ENCODE measurements around the gene NUPR1.
"Not testable (repeated sequence)": the region's sequence is repeated elsewhere in the genome, so short reads cannot be mapped to it uniquely, and the experiment has no call there.

Gene NUPR1

DNA sequence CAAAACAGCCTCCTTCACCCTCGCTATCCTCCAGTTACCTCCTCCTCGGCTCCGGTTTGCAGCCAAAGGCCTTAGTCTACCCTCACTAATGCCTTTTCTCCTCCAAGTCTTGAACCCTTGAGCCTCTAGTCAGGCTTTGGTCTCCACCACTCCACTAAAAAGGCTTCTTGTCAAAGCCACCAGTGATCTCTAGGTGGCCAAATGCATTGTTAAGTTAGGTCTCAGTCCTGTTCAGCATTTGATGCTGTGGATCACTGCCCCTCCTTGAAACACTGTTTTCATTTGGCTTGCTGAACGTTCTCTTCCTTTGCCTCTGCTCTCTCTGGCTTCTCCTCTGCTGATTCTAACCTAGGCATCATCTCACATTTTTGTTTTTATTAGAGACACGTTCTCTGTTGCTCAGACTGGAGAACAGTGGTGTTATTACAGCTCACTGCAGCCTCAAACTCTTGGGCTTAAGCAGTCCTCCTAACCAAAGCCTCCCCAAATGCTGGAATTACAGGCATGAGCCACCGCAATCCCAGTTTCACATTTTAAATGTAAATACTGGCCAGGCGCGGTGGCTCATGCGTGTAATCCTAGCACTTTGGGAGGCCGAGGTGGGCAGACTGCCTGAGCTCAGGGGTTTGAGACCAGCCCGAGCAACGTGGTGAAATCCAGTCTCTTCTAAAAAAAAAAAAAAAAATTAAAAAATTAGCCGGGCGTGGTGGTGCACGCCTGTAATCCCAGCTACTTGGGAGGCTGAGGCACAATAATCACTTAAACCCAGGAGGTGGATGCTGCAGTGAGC lies 16.1 kb upstream of the NUPR1 start:
- no peak for DNase-seq

DNA sequence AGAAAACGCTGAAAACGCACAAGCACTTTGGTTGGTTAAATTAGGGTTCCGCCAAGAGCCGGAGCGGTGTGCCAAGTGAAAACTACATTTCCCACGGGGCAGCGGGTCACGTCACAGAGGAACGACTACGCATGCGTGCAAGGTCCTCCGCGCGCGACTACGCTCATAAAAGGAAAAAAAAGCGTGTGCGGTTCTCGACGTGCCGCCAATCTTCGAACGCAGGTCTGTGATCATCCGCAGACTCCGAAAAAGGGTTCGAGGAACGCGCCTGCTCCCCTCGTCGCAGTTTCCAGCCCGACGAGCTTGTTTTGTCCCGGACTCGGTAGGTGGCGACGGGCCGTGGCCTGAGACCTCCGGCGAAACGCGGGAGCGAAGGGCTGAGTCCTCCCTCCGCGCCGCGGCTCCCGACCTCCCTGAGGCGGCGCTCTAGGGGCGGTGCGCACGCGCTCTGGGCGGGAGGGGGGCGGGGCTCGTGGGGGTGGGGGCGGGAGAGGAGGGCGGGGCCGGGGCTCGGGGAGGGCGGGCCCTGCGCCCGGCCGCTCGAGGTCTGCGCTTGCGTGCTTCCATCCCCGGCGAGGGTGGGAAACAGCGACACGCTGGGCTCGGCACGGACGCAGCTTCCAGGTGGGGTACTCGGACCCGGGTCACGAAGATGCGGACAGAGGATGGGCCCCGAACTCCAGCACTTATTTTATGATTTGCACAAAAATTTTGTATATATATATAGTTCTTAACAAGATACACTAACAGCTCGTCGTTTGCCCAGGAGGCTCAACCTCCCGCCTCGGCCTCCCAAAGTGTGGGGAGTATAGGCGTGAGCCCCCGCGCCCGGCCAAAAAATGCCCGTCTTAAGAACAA lies 15.2 kb upstream of the NUPR1 start, which contains the start of gene SGF29:
SGF29 (plus strand) TSS at position 145 of the 858 bp plus-strand sequence. CDS start 27,150 bp downstream, outside the sequence.
- DNase-seq: peak; percentile 92

DNA sequence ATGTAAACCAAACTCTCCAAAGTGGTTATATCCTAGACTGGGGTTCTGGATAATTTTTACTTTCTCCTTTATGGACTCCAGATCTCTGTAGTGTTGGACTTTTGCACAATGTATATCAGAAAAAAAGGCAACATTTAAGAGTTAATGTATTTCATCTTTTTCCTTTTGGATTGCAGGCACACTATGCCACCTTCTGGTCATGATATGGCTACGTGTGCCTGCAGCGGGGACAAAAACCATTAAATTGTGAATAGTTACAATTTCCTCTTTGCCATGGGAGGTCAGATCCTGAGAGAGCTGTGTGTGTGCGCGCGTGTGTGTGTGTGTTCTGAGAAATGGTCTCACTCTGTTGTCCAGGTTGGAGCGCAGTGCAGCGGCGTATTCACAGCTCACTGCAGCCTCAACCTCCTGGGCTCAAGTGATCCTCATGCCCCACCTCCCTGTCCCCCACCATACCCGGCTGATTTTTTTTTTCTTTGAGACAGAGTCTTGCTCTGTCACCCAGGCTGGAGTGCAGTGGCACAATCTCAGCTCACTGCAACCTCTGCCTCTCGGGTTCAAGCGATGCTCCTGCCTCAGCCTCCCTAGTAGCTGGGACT lies 10.6 kb upstream of the NUPR1 start:
- no peak for DNase-seq

DNA sequence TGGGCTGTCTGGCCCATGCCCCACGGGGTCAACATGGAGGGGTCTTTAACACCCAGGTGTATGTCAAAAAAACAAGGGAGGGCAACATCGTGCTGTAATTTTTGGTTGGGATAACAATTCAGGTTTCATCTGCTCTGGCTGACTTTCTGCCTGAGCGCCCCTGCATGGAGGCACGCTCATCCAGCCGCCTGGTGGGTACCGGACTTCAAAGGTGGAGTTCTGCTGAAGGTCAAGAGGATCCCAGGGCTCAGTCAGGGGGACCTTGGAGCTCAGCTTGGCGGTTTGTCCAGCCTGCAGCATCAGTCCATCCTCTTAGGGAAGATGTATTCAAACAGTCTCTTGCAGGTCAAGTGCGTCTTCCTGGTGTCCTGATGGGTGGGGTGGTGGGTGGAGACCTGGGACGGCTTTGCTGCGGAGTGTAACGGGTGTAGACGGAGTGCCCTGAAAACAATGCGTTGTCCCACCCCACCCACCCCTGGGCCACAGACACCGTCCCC lies 9.6 kb upstream of the NUPR1 start:
- DNase-seq: no peak

DNA sequence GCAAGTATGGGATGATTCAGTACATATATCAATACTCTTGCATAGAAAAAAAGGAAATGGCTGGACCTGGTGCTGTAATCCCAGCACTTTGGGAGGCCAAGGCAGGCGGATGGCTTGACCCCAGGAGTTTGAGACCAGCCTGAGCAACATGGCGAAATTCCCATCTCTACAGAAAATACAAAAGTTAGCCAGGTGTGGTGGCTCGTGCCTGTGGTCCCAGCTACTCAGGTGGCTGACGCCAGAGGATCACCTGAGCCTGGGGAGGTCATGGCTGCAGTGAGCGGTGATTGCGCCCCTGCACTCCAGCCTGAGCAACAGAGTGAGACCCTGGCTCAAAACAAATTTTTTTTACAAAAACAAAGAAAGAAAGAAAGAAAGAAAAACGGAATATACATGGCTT lies 7.9 kb upstream of the NUPR1 start:
- no peak for DNase-seq

DNA sequence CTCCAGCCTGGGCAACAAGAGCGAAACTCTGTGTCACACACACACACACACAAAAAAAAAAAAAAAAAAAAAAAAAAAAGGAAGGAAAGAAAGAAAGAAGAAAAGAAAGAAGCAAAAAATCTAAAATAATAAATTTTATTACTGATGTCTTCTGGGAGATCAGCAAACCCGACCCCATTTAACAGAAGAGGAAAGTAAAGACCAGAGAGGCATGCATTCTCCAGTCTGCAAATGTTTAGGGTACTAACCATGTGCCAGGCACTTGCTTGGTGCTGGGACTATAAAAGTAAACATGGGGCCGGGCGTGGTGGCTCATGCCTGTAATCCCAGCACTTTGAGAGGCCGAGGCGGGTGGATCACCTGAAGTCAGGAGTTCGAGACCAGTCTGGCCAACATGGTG lies 7.2 kb upstream of the NUPR1 start:
- not testable (repeated sequence) for DNase-seq

DNA sequence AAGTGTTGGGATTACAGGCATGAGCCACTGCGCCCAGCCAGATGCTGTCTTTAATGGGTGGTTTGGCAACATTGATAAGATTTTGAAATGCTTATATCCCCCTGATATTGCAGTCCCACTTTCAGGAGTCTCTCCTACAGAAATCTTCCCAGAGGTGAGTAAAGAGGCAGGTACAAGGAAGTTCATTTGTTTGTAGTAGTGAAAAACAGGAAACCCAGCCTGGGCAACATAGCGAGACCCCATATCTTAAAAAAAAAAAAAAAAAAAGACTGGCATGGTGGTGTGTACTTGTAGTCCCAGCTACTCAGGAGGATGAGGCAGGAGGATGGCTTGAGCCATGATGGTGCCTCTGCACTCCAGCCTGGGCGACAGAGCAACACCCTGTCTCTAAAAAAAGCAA lies 6.2 kb upstream of the NUPR1 start:
- no peak for DNase-seq

DNA sequence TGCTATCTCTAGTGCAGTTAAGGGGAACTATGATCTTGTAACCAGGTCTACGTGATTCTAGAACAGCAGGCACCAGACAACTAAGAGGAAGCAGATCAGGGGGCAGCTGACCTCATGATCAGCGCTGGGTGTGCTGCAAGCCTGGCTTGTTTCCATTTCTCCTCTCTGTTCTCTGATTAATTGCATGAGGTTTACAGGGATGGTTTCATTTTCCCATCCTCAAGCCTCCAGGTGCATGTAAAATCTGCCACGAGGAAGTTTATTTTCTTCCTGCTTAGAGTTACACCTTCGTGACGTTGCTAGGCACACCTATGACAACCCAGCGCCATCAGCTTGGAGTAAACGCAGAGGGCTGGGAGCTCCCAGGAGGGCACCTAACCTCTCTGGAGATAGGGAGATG lies 4.3 kb upstream of the NUPR1 start:
- DNase-seq: no peak

DNA sequence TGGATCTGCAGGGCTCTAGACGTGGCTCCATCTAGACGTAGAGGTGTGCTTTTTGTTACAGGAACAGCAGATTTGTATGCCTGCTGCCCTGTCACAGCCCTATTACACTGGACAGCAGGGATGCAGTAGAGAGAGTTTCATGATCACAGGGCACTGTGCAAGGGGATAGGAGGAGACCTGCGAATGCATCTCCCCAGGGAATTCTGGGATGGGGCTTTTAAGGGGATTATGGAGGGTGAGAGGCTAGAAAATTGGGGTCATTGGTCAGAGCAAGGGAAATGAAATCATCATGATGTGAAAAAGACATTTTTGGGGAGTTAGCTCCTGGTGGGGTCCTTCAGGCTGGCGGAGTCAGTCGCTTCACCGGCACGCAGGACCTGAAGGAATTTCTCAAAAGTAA lies 3.9 kb upstream of the NUPR1 start:
- no peak for DNase-seq

DNA sequence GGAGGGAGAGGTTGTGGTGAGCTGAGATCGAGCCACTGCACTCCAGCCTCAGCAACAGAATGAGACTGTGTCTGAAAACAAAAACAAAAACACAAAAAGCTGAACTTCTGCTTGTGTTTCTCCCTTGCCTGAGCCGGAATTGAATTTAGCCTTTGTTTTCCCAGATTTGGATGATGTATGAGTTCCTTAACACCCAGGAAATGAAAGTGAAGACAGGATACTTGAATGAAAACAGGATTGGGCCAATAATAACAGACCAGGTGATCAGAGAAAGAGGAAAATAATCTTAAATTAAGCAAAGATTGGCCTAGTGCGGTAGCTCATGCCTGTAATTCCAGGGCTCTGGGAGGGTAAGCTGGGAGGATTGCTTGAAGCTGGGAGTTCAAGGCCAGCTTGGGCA lies 1.6 kb upstream of the NUPR1 start:
- no peak for DNase-seq

DNA sequence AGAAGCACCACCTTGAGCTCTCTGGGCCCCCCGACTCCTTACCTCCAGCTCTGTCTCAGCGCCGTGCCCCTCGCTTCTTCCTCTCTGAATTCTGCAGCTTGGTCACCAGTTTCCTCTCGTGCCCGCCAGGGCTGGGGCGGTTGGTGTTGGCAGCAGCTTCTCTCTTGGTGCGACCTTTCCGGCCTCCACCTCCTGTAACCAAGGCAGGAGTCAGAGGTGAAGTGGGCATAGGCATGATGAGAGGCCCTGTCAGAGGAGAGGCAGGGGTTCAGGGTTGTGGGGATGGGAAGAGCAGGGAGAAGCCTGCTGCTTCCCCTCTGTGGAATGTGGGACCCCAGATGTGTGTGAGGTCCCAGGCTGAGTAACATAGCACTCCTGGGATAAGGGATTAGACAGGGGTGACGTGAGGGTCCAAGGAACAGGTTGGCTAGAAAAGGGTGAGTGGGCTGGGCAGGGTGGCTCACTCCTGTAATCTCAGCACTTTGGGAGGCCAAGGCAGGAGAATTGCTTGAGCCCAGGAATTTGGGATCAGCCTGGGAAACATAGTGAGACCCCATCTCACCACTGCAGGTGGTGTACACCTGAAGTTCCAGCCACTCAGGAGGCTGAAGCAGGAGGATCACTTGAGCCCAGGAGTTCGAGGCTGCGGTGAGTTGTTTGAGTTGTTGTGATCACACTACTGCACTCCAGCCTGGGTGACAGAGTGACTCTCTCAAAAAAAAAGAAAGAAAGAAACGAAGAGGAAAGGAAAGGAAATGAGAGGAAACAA lies 626 bp downstream of the NUPR1 start:
- DNase-seq: no peak

DNA sequence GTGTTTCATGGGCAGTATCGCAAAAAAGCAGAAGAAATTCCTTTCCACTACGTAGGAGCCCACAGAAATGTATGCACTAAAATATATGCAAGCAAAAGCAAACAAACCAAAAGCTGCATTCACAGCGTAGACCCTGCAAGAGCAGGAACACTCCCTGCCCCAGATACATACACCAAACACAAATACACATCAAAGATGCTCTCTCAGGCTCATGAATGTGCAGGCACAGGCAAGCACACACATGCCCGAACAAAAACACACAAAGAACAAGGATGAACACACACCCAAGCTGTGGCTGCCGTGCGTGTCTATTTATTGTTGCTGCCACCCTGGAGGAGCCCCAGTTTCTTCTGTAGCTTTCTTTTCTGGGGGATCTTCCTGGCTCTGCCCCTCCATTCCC lies 1.7 kb downstream of the NUPR1 start:
- DNase-seq: no peak

DNA sequence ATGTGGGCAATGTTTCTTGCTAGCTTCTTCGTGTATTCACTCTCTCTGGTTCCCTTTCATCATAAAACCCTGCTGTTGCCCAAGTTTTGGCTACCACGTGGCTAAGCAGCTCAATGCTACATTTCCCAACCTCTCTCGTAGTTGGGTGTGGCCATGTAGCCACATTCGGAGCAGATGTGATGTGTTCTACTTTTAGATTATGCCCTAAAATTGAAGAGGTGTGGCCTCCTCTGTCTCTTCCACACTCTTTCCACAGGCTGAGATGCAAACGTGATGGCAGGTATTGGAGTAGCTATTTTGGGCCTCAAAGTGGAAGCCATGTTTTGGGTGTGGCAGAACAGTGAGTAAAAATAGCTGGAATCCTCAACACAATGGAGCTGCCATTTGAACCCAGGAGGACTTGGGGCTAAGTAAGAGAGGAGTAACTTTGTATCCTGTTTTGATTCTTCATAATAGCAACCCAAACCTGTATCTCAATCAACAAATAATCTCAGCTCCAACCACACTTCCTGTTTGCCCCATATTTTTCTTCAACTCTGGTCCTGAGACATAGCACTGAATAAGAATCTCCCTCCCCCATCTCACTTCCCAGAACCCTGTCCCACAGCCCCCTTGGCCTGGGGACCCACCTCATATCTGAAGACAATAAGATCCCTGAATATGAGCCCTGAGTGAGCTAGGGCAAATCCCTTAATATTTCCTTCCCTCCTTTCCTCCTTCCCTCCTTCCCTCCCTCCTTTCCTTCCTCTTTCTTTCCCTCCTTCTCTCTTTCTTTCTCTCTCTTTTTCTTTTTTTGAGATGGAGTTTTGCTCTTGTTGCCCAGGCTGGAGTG lies 4.0 kb downstream of the NUPR1 start:
- DNase-seq: no peak

DNA sequence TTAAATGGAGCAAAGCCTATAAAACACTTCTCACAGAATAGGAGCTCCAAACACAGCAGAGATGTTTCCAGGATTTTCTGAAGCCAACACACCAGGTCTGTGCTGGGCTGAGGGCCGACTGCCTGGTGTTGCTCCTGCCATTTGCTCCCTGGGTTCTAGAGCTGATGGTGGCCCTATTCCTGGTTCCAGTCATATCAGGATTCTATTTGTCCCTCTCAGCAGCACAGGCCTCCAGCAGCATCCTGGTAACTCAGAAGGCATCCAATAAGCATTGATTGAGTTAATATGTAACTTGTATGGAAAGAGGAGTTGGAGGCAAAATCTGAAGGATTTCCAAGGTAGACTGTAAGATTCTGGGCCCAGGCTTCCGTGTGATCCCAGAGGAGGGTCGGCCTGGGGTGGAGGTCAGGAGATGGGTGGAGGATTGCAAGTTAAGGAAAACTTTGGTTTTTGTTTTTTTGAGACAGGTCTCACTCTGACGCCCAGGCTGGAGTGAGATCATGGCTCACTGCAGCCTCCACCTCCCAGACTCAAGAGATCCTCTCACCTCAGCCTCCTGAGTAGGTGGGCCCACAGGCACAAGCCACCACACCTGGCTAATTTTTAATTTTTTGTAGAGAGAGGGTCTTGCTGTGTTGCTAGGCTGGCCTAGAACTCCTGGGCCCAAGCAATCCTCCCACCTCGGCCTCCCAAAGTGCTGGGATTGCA lies 5.7 kb downstream of the NUPR1 start:
- no peak for DNase-seq

DNA sequence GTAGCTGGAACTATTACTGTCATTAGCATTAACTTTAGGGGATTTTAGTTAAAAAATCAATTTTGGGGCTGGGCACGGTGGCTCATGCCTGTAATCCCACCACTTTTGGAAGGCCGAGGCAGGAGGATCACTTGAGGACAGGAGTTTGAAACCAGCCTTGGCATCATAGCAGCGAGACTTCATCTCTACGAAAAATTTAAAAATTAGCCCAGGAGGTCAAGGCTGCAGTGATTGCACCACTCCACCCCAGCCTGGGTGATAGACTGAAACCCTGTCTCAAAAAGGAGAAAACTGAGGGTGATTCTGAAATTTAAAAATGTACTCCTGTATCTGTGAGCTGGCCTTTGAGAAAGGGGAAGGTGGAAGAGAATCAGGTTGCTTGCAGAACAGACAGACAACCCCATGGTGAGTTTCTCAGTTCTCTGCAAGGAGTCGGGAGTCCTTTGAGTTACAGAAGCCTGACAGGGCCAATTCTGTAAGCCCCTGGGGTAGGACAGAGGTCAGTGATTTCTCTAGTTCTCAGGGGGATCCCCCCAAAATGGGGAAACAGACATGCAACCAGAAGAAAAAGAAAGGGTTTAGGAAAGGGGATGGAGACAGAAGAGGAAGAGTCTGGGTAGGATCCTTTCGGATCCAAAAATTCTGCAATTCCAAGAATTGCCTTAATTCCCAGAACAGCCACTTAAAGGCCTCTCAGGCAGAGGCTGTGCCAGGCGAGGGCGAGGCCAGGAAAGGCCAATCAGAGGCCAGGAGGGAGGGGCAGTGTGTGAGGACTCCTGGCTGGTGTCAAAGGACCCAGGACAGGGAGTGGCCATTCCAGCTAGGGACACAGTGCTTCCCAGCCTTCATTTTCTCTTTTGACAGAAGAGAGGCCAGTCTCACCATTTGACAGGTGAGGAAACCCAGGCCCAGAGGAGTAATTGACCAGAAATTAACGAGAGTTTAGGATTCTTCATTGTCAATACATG lies 6.7 kb downstream of the NUPR1 start:
- no peak for DNase-seq

DNA sequence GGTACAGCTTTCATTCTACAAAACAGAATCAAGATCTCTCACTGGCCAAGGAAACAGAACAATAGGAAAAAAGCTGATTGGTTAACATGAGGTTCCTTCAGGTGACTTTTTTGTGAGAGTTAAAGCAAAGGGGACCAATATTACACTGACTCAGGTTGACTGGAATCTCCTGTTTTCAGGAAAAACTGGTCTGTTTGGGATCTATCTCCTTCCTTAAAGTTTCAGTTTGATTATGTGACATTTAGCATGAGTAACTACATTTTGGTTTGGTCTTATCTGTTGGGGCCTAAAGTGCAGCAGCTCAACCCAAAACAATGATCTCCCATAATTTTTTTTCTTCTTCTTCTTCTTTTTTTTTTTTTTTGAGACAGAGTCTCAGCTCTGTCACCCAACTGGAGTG lies 9.7 kb downstream of the NUPR1 start:
- DNase-seq: no peak

DNA sequence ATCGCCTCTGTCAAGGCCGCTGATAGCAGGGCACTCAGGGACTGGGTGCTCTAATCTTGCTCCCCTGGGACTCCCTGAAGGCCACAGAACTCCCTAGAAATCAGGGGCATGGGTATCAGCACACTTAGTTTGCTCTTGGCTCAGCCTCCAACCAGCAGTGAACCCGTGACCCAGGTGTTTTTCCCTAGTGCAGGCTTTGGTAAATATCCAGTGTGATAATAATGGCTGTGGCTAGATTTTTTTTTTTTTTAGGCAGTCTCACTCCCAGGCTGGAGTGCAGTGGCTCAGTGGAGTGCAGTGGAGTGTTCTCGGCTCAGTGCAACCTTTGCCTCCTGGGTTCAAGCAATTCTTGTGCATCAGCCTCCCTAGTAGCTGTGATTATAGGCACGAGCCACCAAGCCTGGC lies 10.3 kb downstream of the NUPR1 start:
- DNase-seq: no peak

DNA sequence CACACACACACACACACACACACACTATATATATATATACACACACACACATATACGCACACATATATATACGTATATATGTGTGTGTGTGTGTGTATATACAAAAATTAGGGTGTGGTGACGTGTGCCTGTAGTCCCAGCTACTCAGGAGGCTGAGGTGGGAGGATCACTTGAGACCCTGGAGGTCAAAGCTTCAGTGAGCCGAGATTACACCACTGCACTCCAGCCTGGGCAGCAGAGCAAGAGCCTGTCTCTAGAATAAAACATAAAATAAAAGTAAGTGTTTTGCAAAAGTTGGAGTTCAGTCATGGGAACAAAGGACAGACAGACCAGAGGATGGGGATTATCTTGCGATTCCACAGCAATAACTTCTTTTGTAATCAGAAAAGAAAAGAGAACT lies 10.8 kb downstream of the NUPR1 start:
- DNase-seq: no peak

DNA sequence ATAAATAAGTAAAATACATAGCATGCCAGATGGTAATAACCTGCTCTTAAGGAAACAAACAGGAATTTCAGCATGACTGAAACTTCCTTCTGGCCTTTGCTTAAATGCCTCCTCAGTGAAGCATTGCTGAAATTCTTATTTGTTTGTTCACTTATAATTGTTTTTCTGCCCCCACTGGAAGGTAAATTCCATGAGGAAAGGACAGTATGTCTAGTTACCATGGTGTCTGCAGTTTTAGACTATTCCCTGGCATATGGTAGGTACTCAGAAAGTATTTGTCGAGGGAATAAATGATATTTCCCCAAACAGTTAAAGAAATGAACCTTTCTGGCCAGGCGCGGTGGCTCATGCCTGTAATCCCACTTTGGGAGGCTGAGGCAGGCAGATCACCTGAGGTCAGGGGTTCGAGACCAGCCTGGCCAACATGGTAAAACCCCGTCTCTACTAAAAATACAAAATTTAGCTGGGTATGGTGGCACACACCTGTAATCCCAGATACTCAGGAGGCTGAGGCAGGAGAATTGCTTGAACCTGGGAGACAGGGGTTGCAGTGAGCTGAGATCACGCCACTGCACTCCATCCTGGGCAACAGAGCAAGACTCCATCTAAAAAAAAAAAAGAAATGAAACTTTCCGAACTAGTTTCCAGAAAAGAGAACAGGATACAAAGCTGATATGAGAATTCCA lies 11.5 kb downstream of the NUPR1 start:
- DNase-seq: not testable (repeated sequence)
